Transverse colon (tissue), 4 donors: ENCODE results near the gene QSER1. TPM values are rescaled to one million over a fixed set of nuclear protein-coding genes. Genes with fewer than 3 reads are reported as not detected.
A peak's percentile ranks its signal among the peaks of the same experiment; 100 is the strongest.

Experiments
- DNase-seq: peaks from one replicate; pipeline ENCODE4 v3.0.0-alpha.2; 2019
- H3K27ac ChIP-seq, 4 donors: fragments of 200-600 bp; sonication (generic); 2 replicates each; pipeline ENCODE4 v1.5.1; 2016 to 2018; ENCODE audit warnings: inconsistent platforms in 4 of 4
- H3K27me3 ChIP-seq: fragments of 200-600 bp; sonication (generic); 2 replicates; pipeline ENCODE4 v1.5.1; 2017; ENCODE audit warnings: inconsistent platforms
- H3K36me3 ChIP-seq, 4 donors: fragments of 200-600 bp; sonication (generic); 2 replicates each; pipeline ENCODE4 v1.5.1; 2017 to 2019; ENCODE audit warnings: inconsistent platforms in 4 of 4
- H3K4me1 ChIP-seq, 4 donors: fragments of 200-600 bp; sonication (generic); 2 replicates each; pipeline ENCODE4 v1.5.1; 2017 to 2020; ENCODE audit warnings: inconsistent platforms in 4 of 4
- H3K4me3 ChIP-seq, 4 donors: fragments of 200-600 bp; sonication (generic); 1 replicate in 1 of 4; 2 replicates in 3 of 4; pipeline versions ENCODE4 v1.5.1 to v1.6.1; 2017 to 2019; ENCODE audit warnings: inconsistent platforms in 4 of 4
- H3K9me3 ChIP-seq, 2 donors: fragments of 200-600 bp; sonication (generic); 2 replicates each; pipeline ENCODE4 v1.5.1; 2017 to 2019; ENCODE audit warnings: inconsistent platforms in 2 of 2
- CTCF ChIP-seq, 5 experiments: fragments of 200-600 bp in 3 of 5; fragments of 450-650 bp in 2 of 5; sonication (generic) in 3 of 5; IDR thresholded peaks; 1 replicate in 2 of 5; 2 replicates in 3 of 5; pipeline ENCODE4 v1.5.1; 2016 to 2017; ENCODE audit warnings: antibody characterized with exemption in 5 of 5, inconsistent platforms in 3 of 5, mild to moderate bottlenecking in 2 of 5, moderate library complexity in 1 of 5
- EP300 ChIP-seq: sonication (generic); formaldehyde crosslinking; IDR thresholded peaks from one replicate; pipeline ENCODE4 v1.6.1; 2017; ENCODE audit warnings: antibody characterized with exemption, low read depth
- POLR2A ChIP-seq: fragments of 450-650 bp; IDR thresholded peaks from one replicate; pipeline ENCODE4 v1.6.1; 2016; ENCODE audit warnings: antibody characterized with exemption, mild to moderate bottlenecking, moderate library complexity
- POLR2AphosphoS5 ChIP-seq, 3 donors: sonication (generic); formaldehyde crosslinking; IDR thresholded peaks; one replicate each; pipeline ENCODE4 v1.6.1; 2016; ENCODE audit warnings: antibody characterized with exemption in 3 of 3
- WGBS, 2 donors: methylation state at CpG; one replicate each; pipeline ENCODE4 v1.1.5; 2018; ENCODE audit warnings: low coverage in 1 of 2; 5-methylcytosine and 5-hydroxymethylcytosine counted together
- in situ Hi-C, 4 donors: fragments of 200-750 bp; cut with MboI; loops; one replicate each; pipeline versions ENCODE4 v1.15.0 to v1.15.1; 2017; ENCODE audit warnings: low sequenced_read_pairs in 3 of 4, low pct_ligation_motif_present in 1 of 4, low pct_unique_long_range_greater_than_20kb in 1 of 4
- intact Hi-C: fragments of 100-400 bp; cut with DNase I; formaldehyde crosslinking; loops from one replicate; pipeline ENCODE4 v1.15.1; 2023; ENCODE audit warnings: low total_unique reads
- total RNA-seq, 4 donors: library from RNA; depleted of rRNA; stranded (reverse); fragments of >200 nt; gene quantifications; one replicate each; pipeline ENCODE4 v1.1.0, GENCODE V29; 2016

QSER1 gene
- total RNA-seq, 4 donors from 2014 or later = 20.5 to 39.2 (median 31.9) TPM

DNA sequence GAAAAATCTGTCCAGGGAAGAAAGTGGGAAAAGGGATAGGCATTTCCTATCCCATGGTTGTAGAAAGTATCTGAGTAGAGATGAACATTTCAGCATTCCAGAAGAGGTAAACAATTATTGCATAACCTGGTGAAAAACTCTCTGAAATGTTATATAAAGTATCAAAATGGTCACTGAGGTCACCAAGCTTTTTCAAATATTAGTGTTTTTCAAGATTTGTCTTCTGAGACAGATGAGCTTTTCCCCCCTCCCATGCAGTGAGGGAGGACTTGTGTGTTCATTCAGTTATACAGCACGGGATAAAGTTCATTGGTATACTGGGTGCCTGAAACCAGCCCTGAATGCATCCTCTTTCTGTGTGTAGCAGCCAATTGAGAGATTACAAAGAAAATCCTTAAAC lies 121.1 kb downstream of the QSER1 start:
- in situ Hi-C loops (no loop called here), intact Hi-C loops (no loop called here)
- DNase-seq = no peak
- Histone ChIP-seq H3K9me3 (no peaks in the 10 kb centered on the region), H3K4me3 (no peak overlapping the region), H3K36me3 (no peaks in the 10 kb centered on the region), H3K27me3 (no peaks in the 10 kb centered on the region), H3K4me1 (peaks cover 7 to 39% (median 27%) of the 10 kb centered on the region in 4 donors), H3K27ac (no peak overlapping the region)
- TF ChIP-seq POLR2A = no peak
- TF ChIP-seq EP300 = no peak
- TF ChIP-seq CTCF (IDR thresholded peaks at IDR 0.05) = no peak
- TF ChIP-seq POLR2AphosphoS5 (IDR thresholded peaks at IDR 0.05) = no peak
- 0 to 31% methylated on average over 1 of the region's 1 CpG for WGBS, 2 donors

DNA sequence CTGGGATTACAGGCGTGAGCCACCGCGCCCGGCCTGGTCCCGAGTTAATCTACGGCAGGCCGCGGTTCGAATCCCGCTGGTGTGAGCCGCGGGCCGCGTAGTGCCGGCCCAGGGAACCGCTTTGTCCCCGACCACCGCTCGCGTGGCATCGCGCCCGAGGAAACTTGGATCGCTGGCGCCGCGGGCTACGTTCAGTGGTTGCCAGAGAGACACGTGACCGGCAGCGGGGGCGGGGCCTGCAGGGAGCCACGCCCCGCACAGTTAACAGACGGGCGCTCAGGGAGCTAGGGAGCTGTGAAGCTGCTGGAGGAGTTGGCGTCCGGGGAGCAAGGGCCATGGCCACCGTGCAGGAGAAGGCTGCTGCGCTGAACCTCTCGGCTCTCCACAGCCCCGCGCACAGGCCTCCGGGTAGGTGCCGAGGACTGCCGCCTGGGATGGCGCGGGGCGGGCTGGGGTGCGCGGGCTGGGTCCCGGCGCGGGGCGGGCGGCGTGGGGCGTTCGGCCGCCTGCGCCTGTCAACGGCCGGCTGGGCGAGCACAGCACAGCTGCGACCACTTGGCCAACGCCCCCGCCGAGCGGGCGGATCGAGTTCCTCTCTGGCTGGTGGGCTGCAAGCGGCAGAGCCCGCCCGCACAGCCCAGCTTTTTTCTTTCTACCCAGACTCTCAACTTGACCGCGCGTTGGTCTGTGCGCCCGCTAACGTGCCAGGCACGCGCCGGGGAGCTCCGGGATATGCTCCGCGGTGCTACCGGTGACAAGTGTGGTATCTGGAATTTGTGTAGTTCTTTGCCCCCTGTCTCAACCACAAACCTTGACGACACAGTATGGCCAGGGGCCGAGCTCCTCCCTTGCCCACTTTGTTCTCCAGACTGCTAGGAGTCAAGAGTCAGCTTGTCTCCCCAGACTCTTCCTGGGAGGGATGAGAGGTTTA lies 123.3 kb downstream of the QSER1 start, which contains the start of gene DEPDC7:
TSS of gene DEPDC7 (plus strand) at position 258 of the 931 bp plus-strand sequence. CDS start at position 336, 78 bp downstream.
- intact Hi-C loops (no loop called here), in situ Hi-C loops (no loop called here)
- WGBS, 2 donors = 14% methylated on average over 60 of the region's 89 CpGs; no CpG with 5 or more reads in 1 of the 2 donors

GRCh38 chr11:33016654-33017053 lies 124.0 kb downstream of the QSER1 start:
- no peak for DNase-seq
- WGBS, 2 donors = 41 to 58% methylated on average over 4 of the region's 4 CpGs
- intact Hi-C loops = no loop called here
- H3K4me1 ChIP-seq = peaks cover 7 to 36% (median 27%) of the 10 kb centered on the region in 4 donors
- no peaks in the 10 kb centered on the region for H3K27me3 ChIP-seq
- H3K36me3 ChIP-seq = no peaks in the 10 kb centered on the region
- H3K4me3 ChIP-seq = peak overlapping the region in 3 of 4 donors; percentile 56 to 65 (median 61)
- TF ChIP-seq CTCF (IDR thresholded peaks at IDR 0.05) (no peak), EP300 (no peak), POLR2A (no peak), POLR2AphosphoS5 (IDR thresholded peaks at IDR 0.05) (no peak)
- no peaks in the 10 kb centered on the region for H3K9me3 ChIP-seq
- in situ Hi-C loops = no loop called here
- H3K27ac ChIP-seq = peak overlapping the region; percentile 61 to 80 (median 78)

More for the DNA sequence above, 123.3 kb downstream of the QSER1 start, which contains the start of gene DEPDC7:
- H3K9me3 ChIP-seq = no peaks in the 10 kb centered on the region
- H3K36me3 ChIP-seq = no peaks in the 10 kb centered on the region
- peak within 1 kb of the TSS; percentile 56 to 65 (median 61) for H3K4me3 ChIP-seq
- H3K27ac ChIP-seq = peak within 1 kb of the TSS; percentile 61 to 80 (median 78)
- no peaks in the 10 kb centered on the region for H3K27me3 ChIP-seq
- peak; percentile 90 for DNase-seq
- TF ChIP-seq POLR2A = no peak
- no peak for TF ChIP-seq EP300
- peak; percentile 54 to 60 (median 54) for TF ChIP-seq POLR2AphosphoS5 (IDR thresholded peaks at IDR 0.05)
- peaks cover 7 to 39% (median 27%) of the 10 kb centered on the region in 4 donors for H3K4me1 ChIP-seq

DNA sequence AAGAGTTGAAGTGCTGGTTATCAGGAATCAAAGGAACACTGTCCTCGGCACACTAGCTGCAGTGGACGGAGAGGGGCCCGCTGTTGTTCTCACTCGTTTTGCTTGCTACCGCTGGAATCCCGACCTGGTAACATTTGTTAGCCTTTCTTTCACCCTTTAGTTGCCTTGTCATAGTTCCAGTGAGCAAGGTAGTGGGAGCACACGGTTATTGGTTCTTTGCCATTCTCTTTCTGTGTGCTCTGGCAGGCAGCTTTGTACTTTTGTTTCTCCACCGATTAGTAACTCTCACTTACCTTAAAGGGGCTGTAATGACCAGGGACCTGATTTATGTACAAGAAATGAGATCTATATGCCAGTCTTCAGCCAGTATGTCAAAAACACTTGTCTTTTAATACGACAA lies 124.9 kb downstream of the QSER1 start:
- H3K4me1 ChIP-seq = peaks cover 7 to 36% (median 25%) of the 10 kb centered on the region in 4 donors
- H3K9me3 ChIP-seq = no peaks in the 10 kb centered on the region
- no peaks in the 10 kb centered on the region for H3K27me3 ChIP-seq
- no peak for DNase-seq
- 85 to 87% methylated on average over 9 of the region's 9 CpGs for WGBS, 2 donors
- no peaks in the 10 kb centered on the region for H3K36me3 ChIP-seq
- TF ChIP-seq EP300 (no peak), POLR2AphosphoS5 (IDR thresholded peaks at IDR 0.05) (no peak), CTCF (IDR thresholded peaks at IDR 0.05) (no peak), POLR2A (no peak)
- intact Hi-C loops = no loop called here
- H3K27ac ChIP-seq = no peak overlapping the region
- in situ Hi-C loops = no loop called here
- no peak overlapping the region for H3K4me3 ChIP-seq
